ENCODE data around the gene SEMA3F. TPM values are rescaled to one million over a fixed set of nuclear protein-coding genes. Genes with fewer than 3 reads are reported as not detected.

Gene SEMA3F
- total RNA-seq, 1 experiment from 2014 or later, result 36.1 TPM

- DNase-seq (ENCODE audit: low read depth), result no peak
- in situ Hi-C loops (cut with HindIII; ENCODE audit: low pct_unique_long_range_greater_than_20kb, low sequenced_read_pairs), result no loop called here
Measured at GRCh38 chr3:50150863-50151686, 4.0 kb upstream of the SEMA3F start.

- in situ Hi-C loops (cut with HindIII; ENCODE audit: low pct_unique_long_range_greater_than_20kb, low sequenced_read_pairs), result no loop called here
- no peak for DNase-seq (ENCODE audit: low read depth)
Measured at GRCh38 chr3:50151728-50152127, 3.4 kb upstream of the SEMA3F start.

- DNase-seq (ENCODE audit: low read depth), result no peak
- in situ Hi-C loops (cut with HindIII; ENCODE audit: low pct_unique_long_range_greater_than_20kb, low sequenced_read_pairs), result no loop called here
Measured at GRCh38 chr3:50153782-50154475, 1.2 kb upstream of the SEMA3F start.

DNA sequence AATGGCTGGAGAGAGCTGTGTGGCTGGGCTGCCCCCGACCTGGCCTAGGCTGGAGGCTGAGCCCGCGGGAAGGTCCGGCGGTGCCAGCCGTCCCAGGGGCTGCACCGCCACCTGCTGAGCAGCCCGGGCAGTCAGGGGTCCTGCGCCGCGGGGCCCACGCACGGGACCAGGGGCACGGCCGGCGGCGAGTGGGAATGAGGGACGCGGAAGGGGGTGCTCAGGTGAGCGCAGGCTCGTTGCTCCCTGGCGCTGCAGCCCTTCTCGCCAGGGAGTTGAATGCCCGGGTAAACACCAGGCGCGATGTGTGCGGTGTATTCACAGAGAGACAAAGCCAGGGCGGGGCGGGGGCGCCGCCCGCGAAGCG is 666 bp upstream of the SEMA3F start:
- in situ Hi-C loops (cut with HindIII; ENCODE audit: low pct_unique_long_range_greater_than_20kb, low sequenced_read_pairs), result no loop called here
- no peak for DNase-seq (ENCODE audit: low read depth)

GRCh38 chr3:50155491-50155878 is 361 bp downstream of the SEMA3F start:
- in situ Hi-C loops (cut with HindIII; ENCODE audit: low pct_unique_long_range_greater_than_20kb, low sequenced_read_pairs), result no loop called here
- DNase-seq (ENCODE audit: low read depth), result no peak

- in situ Hi-C loops (cut with HindIII; ENCODE audit: low pct_unique_long_range_greater_than_20kb, low sequenced_read_pairs), result no loop called here
- peak; percentile 62 for DNase-seq (ENCODE audit: low read depth)
Measured at GRCh38 chr3:50155891-50156290, 767 bp downstream of the SEMA3F start.

DNA sequence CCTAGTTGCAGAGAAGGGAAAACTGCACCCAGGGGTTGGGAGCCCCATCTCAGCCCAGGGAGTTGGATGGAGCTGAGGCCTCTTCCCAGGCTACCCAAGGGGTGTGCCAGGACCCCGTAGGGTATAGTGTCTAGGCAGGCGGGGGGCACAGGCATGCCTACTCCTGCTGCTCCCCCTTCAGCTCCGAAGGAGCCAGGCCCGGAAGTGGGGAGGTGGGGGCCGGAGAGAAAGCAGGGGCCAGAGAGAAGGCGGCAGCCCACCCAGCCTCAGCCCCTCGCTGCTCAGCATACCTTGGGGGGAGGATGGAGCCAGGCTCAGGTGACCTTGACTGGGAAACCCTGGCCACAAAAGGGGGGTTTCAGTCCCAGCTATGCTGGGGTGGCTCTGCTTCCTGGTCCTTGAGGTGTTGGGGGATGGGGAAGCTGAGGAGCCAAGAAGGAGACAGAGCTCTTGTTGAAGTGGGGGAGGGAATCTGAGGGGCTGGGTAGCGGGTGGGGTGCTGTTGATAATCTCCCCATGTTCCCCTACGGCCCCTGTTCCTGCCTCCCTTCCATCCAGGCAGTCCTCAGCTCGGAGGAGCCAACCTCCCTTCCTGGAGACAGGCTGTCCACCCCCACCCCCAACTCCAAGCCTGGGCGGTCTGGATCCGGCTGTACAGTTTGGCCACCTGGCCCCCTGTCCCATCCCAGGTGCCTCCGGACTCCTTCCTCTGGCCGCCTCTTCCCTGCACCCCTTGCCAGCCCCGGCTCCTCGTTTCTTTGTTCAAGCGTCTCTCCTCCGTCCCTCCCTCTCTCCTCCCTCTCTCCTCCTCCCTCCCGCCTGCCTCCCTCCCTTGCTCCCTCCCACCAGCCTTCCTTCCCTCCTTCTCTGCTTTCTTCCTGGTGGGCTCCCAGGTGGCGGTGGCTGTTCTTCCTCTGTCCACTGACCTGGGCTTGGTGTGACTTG is 1.7 kb downstream of the SEMA3F start:
- DNase-seq (ENCODE audit: low read depth), result peak; percentile 62
- in situ Hi-C loops (cut with HindIII; ENCODE audit: low pct_unique_long_range_greater_than_20kb, low sequenced_read_pairs), result no loop called here

GRCh38 chr3:50157827-50158529 is 2.9 kb downstream of the SEMA3F start:
- no peak for DNase-seq (ENCODE audit: low read depth)
- in situ Hi-C loops (cut with HindIII; ENCODE audit: low pct_unique_long_range_greater_than_20kb, low sequenced_read_pairs), result no loop called here

GRCh38 chr3:50158530-50159146 is 3.5 kb downstream of the SEMA3F start:
- no peak for DNase-seq (ENCODE audit: low read depth)
- in situ Hi-C loops (cut with HindIII; ENCODE audit: low pct_unique_long_range_greater_than_20kb, low sequenced_read_pairs), result no loop called here

DNA sequence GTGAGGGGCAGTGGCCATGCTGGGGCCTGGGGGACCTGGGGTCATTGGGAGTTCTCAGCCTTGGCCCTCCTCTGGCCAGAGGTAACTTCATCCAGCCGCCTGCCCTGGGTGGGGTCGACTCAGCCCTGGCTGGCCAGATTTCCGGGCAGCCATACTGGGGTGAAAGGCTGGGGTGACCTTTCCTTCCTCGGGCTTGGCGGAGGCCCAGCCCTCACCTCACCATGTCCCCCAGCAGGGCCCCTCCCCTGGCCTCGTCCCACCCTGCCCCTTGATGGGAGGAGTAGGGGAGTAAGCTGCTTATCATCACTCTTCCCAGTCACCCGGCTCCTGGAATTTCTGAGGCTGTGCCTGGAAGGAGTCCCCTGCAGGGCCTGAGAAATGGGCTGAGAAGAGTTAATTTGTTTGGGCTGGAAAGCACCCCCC is 5.4 kb downstream of the SEMA3F start:
- in situ Hi-C loops (cut with HindIII; ENCODE audit: low pct_unique_long_range_greater_than_20kb, low sequenced_read_pairs), result no loop called here
- DNase-seq (ENCODE audit: low read depth), result no peak

DNA sequence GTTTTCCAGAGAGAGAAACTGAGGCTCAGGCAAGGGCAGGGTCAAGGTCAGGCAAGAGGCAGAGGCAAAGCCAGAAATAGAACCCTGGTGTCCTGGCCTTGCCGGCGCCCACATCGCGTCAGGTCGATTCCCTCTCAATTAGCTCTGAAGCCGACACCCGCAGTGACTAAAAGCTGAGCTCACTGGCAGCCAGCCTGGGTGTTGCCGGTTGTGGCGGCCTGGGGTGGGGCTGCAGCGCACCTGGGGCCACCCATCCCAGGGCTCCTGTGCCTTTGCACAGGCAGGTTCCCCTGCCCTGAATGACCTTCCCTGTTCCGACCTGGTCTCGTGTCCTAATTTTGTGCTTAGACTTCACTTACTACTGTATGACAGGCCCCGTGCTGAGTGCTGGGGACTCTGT is 6.2 kb downstream of the SEMA3F start:
- in situ Hi-C loops (cut with HindIII; ENCODE audit: low pct_unique_long_range_greater_than_20kb, low sequenced_read_pairs), result no loop called here
- DNase-seq (ENCODE audit: low read depth), result no peak

DNA sequence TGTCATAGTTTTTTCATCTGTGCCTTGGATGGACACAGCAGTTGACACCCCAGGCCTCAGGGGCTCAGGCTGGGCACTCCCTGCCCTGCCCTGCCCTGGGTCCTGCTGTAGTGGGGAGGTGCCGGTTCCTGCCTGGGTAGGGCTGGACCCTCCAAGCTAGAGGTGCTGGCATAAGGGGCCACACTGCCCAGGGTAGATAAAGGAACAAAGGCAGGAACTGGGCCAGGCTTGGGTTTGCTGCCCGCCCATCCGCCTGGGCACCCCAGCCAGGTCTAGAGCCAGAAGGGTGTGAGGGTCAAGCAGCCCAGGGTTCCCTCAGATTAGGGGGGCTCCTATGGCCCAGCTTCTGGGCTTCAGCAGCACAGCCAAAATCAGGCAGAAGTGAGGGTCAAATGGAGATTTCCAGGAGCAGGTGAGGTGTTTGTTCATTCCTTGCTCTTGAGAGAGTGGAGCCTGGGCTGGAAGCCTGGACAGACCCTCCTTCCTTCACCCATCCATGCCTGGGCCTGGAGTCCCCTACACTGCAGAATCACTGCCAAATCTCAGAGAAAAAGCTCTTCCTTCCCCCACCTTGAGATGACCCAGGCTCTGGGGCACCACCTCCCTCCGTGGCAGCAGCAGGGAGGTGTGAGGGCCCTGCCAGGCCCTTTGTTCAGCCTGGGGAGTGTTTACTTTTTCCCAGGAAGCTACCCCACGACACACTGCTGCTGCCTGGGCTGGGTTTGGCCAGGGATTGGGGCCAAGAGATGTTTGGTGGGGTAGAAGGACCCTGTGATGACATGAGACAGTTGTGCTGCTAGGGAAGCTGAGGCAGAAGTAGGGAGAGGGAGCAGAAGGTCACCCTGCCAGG is 7.1 kb downstream of the SEMA3F start:
- no peak for DNase-seq (ENCODE audit: low read depth)
- in situ Hi-C loops (cut with HindIII; ENCODE audit: low pct_unique_long_range_greater_than_20kb, low sequenced_read_pairs), result no loop called here

DNA sequence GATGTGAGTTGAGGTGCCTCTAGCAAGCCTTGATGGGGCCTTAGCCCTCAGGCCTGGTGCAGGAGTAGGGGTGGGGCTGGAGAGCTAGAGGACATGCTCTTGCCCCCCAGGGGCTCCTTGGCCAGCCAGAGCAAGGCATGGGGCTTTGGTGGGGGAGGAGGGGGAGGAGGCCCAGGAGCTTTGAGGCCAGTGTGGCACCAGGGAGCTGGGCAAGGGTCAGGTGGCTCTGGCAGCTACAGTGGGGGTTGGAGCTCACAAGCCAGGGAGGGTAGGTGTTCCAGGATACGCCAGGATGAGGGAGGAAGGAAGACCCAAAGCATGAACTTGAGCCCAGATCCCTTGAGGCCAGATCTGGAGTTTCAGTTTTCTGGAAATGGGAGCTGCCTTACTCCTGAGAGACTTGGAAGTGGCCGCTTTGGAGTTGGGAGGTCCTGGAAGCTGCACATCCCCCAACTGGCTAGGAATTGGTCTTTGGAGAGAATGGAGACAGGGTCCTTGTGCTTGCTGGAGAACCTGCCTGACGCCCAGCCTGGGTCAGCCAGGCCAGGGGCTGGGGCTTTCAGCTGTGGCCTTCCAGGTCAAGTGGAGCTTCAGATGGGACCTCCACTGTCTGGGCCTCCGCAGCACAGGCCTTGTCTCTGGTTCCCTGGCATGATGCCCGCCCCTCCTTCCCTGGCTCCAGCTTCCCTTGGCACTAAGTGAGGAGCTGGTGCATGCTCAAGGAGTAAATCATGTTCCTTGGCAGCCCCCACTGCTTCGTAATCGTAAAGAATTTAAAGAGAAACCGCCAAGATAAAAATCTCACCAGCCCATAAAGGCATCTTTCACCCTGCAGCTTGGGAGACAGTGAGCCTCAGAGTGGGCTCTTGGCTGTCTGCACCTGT is 8.7 kb downstream of the SEMA3F start:
- in situ Hi-C loops (cut with HindIII; ENCODE audit: low pct_unique_long_range_greater_than_20kb, low sequenced_read_pairs), result no loop called here
- DNase-seq (ENCODE audit: low read depth), result peak; percentile 70

- in situ Hi-C loops (cut with HindIII; ENCODE audit: low pct_unique_long_range_greater_than_20kb, low sequenced_read_pairs), result no loop called here
- no peak for DNase-seq (ENCODE audit: low read depth)
Measured at GRCh38 chr3:50164481-50164880, 9.4 kb downstream of the SEMA3F start.

DNA sequence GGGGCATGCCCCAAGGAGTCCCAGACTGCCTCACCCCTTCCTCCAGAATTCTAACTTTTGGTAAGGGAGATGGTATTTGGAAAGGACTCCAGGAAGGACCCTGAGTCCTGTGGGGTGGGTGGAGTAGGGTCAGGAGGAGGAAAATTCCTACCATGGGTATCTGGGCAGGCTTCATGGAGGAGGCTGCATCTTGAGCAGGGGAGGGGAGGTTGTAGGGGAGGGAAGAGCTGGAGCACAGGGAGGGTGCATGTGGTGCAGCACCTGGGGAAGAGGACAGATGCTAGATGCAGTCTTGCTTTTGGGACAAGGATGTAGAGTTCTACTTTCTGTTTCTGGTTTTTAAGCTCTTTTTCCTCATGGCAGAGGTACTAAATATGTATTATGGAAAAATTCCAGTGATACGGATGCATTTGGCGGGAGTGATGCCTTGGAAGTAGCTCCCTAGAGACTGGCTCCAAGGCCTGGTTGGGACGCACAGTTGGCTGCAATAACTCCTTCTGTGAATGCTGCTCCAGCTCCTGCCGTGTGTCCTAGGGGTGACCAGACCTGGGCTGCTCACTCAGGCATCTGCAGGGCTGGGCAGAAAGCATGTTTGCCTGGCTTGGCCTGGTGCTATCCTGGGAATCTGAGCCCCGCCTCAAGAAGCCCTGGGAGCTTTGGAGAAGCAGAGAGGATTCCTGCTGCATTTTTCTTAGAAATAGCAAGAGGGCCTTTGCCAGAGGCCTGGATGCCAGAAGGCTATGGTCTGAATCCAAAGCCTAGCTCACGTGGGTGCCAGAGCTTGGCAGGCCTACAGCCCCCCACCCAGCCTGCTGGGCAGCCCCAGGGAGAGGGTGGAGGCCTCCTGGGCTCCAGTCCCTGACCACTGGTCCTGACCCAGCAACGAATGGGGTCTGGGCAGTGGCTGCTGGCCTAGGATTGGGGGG is 10.1 kb downstream of the SEMA3F start:
- DNase-seq (ENCODE audit: low read depth), result peak; percentile 73
- in situ Hi-C loops (cut with HindIII; ENCODE audit: low pct_unique_long_range_greater_than_20kb, low sequenced_read_pairs), result no loop called here

All from Caki2 (cell line).